Loucy (cell line): Measurements from ENCODE around the gene ARFIP1.
"Not testable (repeated sequence)": the region's sequence is repeated elsewhere in the genome, so short reads cannot be mapped to it uniquely, and the experiment has no call there.

Experiments used
- H2AFZ ChIP-seq: fragments of 200-600 bp; sonication (generic); 2 replicates; pipeline ENCODE4 v1.6.0; 2016; ENCODE audit warnings: antibody characterized with exemption, mild to moderate bottlenecking, low read length, moderate library complexity
- H3F3A ChIP-seq: fragments of 200-600 bp; 2 replicates; pipeline ENCODE4 v1.6.0; 2016; ENCODE audit warnings: antibody characterized with exemption, low read depth, mild to moderate bottlenecking
- H3K27me3 ChIP-seq: fragments of 200-600 bp; sonication (generic); 2 replicates; pipeline ENCODE4 v1.6.1; 2014; ENCODE audit warnings: low read length, mild to moderate bottlenecking; ENCODE audit not compliant: insufficient read depth, poor library complexity, severe bottlenecking
- H3K36me3 ChIP-seq: fragments of 200-600 bp; sonication (generic); 2 replicates; pipeline ENCODE4 v1.6.1; 2016; ENCODE audit warnings: low read length; ENCODE audit not compliant: insufficient read depth
- H3K4me1 ChIP-seq: fragments of 200-600 bp; sonication (generic); 2 replicates; pipeline ENCODE4 v1.5.1; 2014; ENCODE audit warnings: low read length, mild to moderate bottlenecking; ENCODE audit not compliant: insufficient read depth, poor library complexity, severe bottlenecking
- H3K4me2 ChIP-seq: fragments of 200-600 bp; sonication (generic); 2 replicates; pipeline ENCODE4 v1.6.0; 2014; ENCODE audit warnings: antibody characterized with exemption, low read length, low read depth, mild to moderate bottlenecking; ENCODE audit not compliant: poor library complexity, severe bottlenecking
- H3K4me3 ChIP-seq: fragments of 200-600 bp; sonication (generic); 2 replicates; pipeline ENCODE4 v1.5.1; 2014; ENCODE audit warnings: low read length, mild to moderate bottlenecking, mixed read lengths; ENCODE audit not compliant: poor library complexity, severe bottlenecking
- H3K79me2 ChIP-seq: fragments of 200-600 bp; sonication (generic); 2 replicates; pipeline ENCODE4 v1.6.1; 2014; ENCODE audit warnings: low read length; ENCODE audit not compliant: insufficient read depth
- H3K9ac ChIP-seq: fragments of 200-600 bp; sonication (generic); 2 replicates; pipeline ENCODE4 v1.6.0; 2014; ENCODE audit warnings: mild to moderate bottlenecking, low read depth, low read length, moderate library complexity; ENCODE audit not compliant: poor library complexity, severe bottlenecking
- H3K9me2 ChIP-seq: fragments of 200-600 bp; sonication (generic); replicated peaks from 2 replicates; pipeline ENCODE4 v1.6.1; 2016; ENCODE audit warnings: low read depth, low read length, mixed read lengths
- H3K9me3 ChIP-seq: fragments of 200-600 bp; sonication (generic); 2 replicates; pipeline ENCODE4 v1.6.1; 2014; ENCODE audit warnings: mild to moderate bottlenecking, antibody characterized with exemption, low read length, low read depth; ENCODE audit not compliant: insufficient read depth
- H4K20me1 ChIP-seq: fragments of 200-600 bp; sonication (generic); 2 replicates; pipeline ENCODE4 v1.6.0; 2014; ENCODE audit warnings: antibody characterized with exemption, low read length, mild to moderate bottlenecking; ENCODE audit not compliant: insufficient read depth, poor library complexity, severe bottlenecking
- EZH2phosphoT487 ChIP-seq: fragments of 200-600 bp; IDR thresholded peaks from 2 replicates; pipeline ENCODE4 v1.6.1; 2018; ENCODE audit warnings: antibody characterized with exemption, mild to moderate bottlenecking, moderate library complexity, borderline replicate concordance
- TF ChIP-seq, protein P1 (sequence below): fragments of 200-600 bp; sonication (generic); conservative IDR thresholded peaks from 2 replicates; pipeline ENCODE4 v1.5.1; 2014; ENCODE audit warnings: mild to moderate bottlenecking, antibody characterized with exemption, low read length

The ARFIP1 gene

DNA sequence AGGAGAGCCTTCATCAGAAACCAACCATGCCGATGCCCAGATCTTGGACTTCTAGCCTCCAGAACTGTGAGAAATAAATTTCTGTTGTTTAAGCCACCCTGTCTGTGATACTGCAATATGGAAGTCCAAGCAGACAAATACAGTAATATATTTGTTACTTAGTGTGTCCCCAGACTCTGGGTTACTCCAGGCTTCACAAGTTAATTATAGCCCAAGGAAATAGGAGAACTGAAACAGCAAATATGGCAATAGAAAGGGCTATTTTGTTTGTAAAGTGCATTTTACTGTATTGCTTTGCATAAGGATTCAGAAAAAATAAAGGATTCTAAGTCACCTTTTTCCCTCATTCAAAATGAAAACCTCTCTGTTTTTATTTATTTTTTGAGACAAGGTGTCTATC lies 16.0 kb upstream of the ARFIP1 start:
- no peaks in the 10 kb centered on the region for H3K9me3 ChIP-seq
- H3K27me3 ChIP-seq: no peaks in the 10 kb centered on the region
- no peaks in the 10 kb centered on the region for H3K36me3 ChIP-seq
- TF ChIP-seq EZH2phosphoT487: no peak
- TF ChIP-seq, protein P1, sequence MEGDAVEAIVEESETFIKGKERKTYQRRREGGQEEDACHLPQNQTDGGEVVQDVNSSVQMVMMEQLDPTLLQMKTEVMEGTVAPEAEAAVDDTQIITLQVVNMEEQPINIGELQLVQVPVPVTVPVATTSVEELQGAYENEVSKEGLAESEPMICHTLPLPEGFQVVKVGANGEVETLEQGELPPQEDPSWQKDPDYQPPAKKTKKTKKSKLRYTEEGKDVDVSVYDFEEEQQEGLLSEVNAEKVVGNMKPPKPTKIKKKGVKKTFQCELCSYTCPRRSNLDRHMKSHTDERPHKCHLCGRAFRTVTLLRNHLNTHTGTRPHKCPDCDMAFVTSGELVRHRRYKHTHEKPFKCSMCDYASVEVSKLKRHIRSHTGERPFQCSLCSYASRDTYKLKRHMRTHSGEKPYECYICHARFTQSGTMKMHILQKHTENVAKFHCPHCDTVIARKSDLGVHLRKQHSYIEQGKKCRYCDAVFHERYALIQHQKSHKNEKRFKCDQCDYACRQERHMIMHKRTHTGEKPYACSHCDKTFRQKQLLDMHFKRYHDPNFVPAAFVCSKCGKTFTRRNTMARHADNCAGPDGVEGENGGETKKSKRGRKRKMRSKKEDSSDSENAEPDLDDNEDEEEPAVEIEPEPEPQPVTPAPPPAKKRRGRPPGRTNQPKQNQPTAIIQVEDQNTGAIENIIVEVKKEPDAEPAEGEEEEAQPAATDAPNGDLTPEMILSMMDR: no peak
- H3K4me2 ChIP-seq: no peak overlapping the region
- H3K4me1 ChIP-seq: no peaks in the 10 kb centered on the region
- no peaks in the 10 kb centered on the region for H3K9me2 ChIP-seq
- H3K9ac ChIP-seq: no peak overlapping the region
- H3K4me3 ChIP-seq: no peak overlapping the region
- no peaks in the 10 kb centered on the region for H3K79me2 ChIP-seq
- H2AFZ ChIP-seq: no peak overlapping the region
- no peaks in the 10 kb centered on the region for H4K20me1 ChIP-seq
- no peaks in the 10 kb centered on the region for H3F3A ChIP-seq

- not testable (repeated sequence) for H3K9ac ChIP-seq, H3K79me2 ChIP-seq, H3K4me3 ChIP-seq, H3K27me3 ChIP-seq, H3K36me3 ChIP-seq, H4K20me1 ChIP-seq, H2AFZ ChIP-seq, H3K4me2 ChIP-seq, H3F3A ChIP-seq, H3K9me3 ChIP-seq, H3K9me2 ChIP-seq, H3K4me1 ChIP-seq
Measured at GRCh38 chr4:152765069-152765737, 14.6 kb upstream of the ARFIP1 start.

- H4K20me1 ChIP-seq: no peaks in the 10 kb centered on the region
- peaks cover 39% of the 10 kb centered on the region for H3K4me1 ChIP-seq
- no peaks in the 10 kb centered on the region for H3K36me3 ChIP-seq
- no peaks in the 10 kb centered on the region for H3K27me3 ChIP-seq
- H3K9me2 ChIP-seq: no peaks in the 10 kb centered on the region
- no peak overlapping the region for H3K9ac ChIP-seq
- peak overlapping the region; percentile 45 for H3K4me3 ChIP-seq
- peak overlapping the region; percentile 44 for H3K4me2 ChIP-seq
- H3F3A ChIP-seq: no peaks in the 10 kb centered on the region
- H3K9me3 ChIP-seq: no peaks in the 10 kb centered on the region
- 0 out of 2 replicates have a peak overlapping the region, but pooled peaks have one; percentile 0 for H2AFZ ChIP-seq
- TF ChIP-seq EZH2phosphoT487: no peak
- TF ChIP-seq, protein P1: no peak
- no peaks in the 10 kb centered on the region for H3K79me2 ChIP-seq
Measured at GRCh38 chr4:152771741-152772533, 7.8 kb upstream of the ARFIP1 start.
